ENCODE data around the gene KCNK3.

KCNK3 gene

DNA sequence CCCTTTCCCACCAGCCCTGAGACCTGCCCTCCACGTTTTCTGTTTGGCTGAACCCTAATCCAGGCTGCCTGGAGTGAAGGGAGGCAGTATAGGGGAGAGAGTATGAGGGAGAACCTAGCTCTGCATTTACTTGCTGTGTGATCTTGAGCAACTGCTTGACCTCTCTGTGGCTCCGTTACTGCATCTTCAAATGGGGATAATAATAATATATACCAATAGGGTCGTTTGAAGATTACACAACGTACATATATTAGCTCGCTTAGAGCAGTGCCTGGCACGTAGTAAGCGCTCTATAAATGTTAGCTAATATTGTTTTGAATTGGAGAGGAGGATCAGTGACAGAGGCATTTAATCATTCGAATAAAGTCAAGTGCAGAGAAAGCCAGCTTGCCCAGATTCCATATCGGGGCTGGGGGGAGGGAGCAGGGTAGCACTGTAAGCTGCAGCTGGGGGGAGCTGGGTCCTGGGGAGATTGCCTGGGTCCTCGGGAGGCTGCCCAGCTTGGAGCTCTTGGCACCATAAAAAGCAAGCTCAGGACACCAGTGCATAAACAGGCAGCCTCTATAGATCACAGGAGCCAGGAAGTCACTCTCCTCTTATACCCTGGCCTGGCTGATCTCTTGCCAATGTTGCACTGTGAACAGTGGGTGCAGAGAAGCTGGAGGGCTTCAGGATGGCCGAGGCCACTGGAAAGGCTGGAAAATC lies 19.1 kb downstream of the KCNK3 start:
- DNase-seq (ENCODE audit: low read depth in 2 of 2, low spot score in 1 of 2), result no peak

DNA sequence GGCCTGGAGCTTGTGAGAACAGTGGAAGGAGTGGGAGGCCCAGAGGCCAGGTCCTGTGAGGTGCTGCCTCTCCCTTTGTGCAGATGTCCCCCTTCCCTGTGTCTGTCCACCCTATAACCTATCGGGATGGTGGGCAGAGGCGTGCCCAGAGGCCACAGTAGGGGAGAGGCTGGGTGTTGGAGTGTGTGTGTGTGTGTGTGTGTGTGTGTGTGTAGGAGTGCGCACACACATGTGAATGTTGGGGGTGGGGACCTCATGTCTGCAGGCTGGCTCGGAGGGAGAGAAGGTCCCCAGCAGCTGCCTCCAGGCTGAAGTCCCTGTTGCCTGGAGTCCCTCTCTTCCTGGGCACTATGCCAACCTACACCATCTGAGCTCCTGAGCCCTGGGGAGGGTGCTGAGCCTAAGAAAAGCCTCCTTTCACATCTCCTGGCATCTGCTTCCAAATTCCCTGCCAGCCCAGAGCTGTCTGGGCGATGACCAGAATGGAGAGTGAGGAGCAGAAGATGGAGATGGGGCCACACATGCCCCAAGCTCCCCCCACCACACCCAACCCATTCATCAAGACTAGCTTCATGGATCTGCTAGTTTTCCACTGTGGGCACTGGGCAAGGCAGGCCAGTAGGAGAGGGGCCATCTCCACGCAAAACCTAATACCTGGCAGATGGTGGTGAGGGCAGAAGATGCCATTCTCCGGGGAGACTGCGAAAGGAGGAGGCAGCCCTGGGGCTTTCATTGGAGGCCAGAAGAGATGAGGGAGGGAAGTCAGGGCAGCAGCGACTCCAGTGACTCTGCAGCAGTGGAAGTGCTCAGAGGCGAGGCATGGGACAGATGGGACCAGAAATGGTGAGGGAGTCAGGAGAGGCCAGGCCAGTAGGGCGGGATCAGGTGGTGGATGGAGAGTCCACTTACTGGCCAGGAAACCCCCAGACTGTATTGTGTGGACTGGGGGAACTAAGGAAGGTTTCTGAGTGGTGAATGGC lies 20.3 kb downstream of the KCNK3 start:
- DNase-seq (ENCODE audit: low read depth in 2 of 2, low spot score in 1 of 2), result no peak

DNA sequence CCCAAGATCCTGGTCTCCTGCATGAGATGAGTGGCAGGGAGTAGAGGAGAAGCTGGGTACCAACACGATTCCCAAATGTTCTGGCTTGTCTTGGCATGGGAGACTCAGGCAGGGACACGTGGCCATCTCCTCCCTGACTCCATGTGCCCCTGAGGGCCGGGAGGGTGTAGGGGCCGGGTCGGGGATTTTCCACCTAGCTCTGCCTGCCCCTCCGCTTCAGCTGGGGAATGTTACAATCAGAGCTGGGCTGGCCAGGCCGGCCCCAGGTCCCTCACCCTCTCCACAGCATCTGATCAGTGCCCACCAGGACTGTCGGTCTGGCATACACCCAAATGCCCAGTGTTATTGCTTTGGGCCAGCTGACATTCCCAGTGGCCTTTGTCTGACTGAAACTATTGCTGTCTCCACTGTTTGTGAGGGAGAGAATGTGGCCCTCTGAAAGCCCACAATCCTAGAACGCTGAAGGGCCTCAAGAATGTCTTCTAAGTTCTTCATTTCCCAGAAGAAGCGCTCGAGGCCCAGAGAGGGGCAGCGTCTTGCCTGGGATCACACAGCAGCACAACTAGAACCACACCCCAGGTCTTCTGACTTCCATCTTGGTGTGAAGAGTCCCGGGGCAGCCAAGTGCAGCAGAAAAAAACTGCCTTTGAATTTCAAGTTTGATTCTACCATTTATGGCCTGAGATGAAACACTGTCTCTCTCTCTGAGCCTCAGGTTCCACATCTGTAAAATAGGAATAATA lies 23.2 kb downstream of the KCNK3 start:
- no peak for DNase-seq (ENCODE audit: low read depth in 2 of 2, low spot score in 1 of 2)

DNA sequence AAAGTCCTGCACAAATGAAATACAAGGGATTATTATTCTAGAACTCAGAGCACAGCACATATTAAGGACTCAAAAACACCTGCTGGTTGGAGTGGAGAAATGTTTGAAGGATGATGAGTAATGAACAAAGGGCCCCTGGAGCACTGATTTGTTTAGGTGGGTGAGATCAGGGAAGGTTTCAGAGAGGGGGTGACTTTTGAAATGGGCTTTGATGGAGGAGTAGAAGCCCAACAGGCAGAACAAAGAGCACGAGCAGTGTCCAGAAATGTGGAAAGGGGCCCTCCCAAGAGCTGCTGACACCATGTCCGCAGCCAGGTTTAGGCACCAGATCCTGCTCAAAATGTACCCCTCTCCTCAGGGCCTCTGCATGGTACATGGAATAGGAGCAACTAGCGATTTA lies 23.8 kb downstream of the KCNK3 start:
- DNase-seq (ENCODE audit: low read depth in 2 of 2, low spot score in 1 of 2), result no peak

DNA sequence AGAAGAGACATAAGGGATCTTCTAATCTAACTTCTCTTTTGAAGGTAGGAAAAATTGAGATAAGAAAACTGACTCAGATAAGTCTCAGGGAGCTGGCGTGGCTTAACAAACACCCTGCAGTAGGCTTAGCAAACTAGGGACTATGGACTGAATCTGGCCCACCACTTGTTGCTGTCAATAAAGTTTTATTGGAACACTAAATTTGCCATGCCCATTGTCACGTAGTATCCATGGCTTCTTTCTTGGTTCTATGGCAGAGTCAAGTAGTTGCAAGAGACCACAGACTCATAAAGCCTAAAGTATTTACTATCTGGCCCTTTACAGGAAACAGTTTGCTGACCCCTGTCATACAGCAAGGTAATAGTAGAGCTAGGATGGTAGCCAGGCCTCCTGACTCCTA lies 24.2 kb downstream of the KCNK3 start:
- DNase-seq (ENCODE audit: low read depth in 2 of 2, low spot score in 1 of 2), result no peak

DNA sequence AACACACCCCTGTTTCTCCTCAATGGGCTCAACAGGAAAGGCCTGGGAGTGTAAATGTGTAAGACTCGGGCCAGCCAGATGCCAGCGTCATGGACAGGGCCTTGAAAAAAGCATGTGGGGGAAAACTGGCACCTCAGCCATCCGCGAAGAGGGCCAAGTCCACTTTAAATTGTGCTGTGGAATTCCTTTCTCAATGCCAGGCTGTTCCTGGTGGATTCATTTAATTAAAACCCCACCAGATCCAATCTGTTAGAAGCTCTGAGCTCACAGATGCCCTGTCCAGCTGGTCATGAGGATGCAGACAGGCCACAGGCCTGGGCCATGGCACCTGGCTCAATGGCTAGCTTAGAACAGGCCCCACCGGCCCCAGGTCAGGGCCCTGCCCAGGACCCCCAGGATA lies 24.8 kb downstream of the KCNK3 start:
- DNase-seq (ENCODE audit: low read depth in 2 of 2, low spot score in 1 of 2), result no peak

DNA sequence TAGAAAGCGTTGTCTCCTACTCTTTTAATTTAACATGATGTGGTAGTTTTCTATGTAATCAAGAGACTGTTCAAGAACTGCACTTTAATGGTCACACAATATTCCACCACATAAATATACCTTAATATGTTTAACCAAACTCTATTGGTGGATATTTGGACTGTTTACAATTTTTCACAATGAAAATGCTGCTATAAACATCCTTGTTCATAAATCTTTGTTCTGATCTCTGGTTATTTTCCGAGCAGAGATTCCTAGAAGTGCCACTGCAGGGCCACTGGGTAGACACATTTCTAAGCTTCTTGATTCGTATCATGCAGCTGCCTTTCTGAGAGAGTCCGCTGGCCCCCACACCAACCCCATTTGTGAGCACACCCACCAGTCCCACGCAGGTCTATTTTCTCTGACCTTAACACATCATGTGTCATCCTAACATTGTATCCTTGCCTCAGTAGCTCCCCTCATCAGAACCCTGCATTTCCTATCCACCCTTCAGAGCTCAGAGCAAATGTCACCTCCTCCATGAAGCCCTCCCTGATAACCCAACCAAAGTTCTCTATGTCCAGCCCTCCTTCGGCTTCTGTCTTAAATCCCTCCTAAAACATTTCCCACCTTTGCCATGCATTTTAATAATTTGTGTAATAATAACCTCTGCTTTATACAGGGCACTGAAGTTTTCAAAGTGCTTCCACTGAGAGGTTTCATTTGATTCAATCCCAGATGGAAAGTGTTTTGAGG lies 26.6 kb downstream of the KCNK3 start:
- DNase-seq (ENCODE audit: low read depth in 2 of 2, low spot score in 1 of 2), result no peak

DNA sequence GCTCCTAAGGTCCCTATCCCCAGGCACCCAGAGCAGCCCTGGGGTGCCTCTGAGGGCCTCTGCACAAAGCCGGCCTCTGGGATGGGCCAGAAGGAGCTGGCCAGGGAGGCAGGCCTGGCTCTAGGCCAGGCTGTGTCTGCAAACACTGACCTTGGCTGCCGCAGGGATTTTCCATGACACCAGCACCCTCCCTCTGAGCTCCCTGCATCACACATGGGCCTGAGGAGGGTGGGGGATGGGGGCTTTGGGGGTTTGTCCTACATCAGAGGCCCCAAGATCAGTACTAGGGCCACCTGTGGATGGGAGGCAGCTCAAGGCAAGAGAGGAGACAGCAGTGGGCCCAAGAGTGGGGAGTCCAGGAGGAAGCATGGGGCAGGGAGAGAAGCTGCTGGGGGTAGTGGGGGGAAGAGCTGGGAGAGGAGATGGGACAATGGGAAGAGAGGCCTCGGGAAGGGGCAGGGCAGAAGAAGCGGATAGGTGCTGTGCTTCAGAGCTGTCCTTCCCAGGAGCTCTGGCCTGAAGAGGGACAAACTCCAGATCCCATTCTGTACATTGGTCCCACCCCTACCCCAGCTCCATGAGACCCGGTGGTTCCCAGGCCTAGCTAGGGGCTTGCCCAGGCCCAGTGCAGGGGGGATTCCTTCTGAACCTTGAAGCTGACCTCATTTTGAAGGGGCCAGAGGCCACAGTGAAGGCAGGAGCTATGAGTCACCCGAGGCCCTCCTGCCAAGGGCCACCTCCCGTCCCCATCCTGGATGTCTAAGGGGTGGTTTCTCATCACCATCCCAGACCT lies 28.0 kb downstream of the KCNK3 start:
- no peak for DNase-seq (ENCODE audit: low read depth in 2 of 2, low spot score in 1 of 2)

DNA sequence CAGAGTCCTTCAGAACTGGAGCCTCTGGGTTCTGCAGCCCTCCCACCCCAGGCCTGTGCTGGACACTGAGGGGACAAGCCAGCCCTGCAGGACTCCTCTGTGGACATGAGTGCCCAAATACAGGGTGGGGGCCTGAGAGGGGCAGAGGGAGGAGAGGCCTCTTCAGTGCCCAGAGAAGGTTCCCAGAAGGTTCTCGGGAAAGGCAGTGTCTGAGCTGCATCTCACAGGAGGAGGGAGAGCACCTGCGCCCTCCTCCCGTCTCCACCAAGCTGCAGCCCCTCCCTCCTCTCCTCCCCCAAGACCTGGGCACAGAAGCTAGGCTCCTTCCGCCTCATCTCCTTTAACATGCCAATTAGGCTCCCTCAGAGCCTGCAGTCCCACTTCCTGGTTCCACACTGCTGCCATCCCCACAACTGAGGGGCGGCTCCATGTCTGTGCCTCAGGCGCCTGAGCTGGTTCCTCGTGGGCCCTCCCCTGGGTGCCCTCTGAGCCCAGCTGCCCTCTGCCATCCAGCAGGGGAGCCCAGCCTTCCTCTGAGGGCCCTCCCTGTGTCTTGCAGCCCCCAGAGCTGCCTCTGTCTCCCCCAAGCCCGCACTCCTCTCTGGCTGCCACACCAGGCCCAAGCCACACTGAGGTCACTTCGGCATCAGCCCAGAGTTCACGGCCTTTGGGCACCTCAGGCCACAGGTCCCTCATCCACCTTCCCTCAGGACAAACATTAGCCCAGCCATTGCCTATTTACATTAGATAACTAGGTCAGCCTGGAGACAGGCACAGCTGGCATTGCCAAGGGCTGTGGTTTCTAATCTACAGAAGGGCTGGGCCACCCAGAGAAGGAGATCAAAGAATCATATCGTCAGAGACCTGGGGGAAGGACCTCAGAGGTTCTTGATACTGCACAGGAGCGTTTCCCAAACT lies 28.9 kb downstream of the KCNK3 start:
- no peak for DNase-seq (ENCODE audit: low read depth in 2 of 2, low spot score in 1 of 2)

DNA sequence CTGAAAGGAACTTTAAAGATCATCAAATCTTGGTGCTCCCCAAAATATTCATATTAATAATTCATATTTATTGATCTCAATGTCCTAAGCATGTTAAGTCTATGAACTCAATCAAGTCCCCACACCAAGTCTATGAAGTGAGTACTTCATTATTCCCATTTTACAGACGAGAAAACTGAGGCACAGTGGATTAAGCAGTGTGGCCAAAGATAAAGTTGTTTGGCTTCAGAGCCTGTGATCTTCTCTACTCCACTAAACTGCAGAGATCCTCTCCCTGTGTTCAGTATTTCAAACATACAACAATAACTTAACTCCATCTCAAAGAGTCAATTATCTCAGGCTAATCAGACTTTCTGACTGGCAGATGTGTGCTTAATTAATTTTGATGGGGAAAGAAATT lies 29.8 kb downstream of the KCNK3 start:
- DNase-seq (ENCODE audit: low read depth in 2 of 2, low spot score in 1 of 2), result no peak

DNA sequence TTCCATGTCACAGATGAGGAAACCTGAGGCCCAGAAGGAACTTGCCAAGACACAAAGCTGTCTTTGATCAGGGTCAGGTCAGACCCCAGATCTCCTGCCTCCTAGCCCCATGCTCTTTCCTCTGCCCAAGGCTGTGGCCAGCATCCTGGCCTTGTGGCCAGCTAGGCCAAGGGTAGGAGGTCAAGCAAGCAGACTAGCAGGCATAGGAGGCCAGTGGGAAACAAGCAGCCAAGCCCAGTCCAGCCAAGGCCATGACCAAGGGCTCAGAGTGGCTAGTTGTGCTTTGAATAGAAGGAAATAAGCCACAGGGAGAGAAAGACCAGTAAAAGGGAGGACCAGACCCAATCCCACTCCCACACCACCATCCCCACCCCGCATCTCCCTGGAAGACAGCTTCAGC lies 30.4 kb downstream of the KCNK3 start:
- no peak for DNase-seq (ENCODE audit: low read depth in 2 of 2, low spot score in 1 of 2)

DNA sequence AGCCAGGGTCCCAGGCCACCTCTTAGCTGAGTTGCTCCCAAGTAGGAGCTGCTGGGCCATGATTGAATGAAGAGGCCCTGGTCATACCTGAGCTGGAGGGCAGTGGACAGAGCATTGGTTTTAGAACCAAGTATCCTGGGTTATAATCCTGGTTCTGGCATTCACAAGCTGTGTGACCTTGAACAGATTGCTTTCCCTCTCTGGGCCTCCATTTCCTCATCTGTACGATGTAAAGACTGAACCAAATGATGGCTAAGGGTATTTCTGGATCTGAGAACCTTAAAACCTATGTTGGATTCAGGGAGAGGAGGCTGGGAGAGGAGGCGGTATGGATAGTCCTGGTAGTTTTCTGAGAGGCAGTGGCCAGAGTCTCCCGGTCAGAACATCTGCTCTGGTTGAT lies 31.0 kb downstream of the KCNK3 start:
- no peak for DNase-seq (ENCODE audit: low read depth in 2 of 2, low spot score in 1 of 2)

DNA sequence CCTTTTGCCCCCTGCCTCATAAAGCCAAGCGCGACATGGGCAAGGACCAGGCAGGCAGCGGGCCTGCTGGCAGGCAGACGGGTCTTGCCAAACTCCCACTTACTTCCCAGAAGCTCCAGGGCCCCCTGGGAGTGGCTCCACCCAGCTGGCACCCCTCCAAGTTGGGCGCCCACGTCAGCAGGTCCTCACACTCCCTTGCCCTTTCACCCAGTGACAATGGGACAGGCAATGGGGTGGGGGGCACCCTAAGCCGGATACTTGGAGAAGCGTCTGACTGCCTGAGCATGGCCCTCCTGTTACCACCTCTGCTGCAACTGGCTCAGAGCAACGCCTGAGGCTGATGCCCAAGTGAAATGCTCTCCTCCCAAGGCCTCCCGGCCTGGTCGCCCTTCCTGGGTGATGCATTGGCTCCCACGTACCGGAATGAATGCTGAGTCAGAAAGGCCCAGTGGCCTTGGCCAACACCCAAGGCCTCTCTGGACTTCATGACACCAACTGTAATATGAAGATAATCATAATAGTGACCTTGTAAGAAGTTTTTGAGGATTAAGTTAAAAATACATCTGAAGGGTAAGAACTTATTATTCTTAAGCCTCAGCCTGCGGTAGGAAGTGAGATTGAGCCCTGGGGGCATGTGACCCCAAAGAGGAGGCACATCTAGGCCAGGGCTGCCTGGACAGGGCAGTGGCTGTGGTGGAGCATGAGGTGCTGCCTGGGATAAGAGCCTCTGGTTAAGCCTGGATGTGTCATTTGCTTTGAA lies 31.6 kb downstream of the KCNK3 start:
- no peak for DNase-seq (ENCODE audit: low read depth in 2 of 2, low spot score in 1 of 2)

DNA sequence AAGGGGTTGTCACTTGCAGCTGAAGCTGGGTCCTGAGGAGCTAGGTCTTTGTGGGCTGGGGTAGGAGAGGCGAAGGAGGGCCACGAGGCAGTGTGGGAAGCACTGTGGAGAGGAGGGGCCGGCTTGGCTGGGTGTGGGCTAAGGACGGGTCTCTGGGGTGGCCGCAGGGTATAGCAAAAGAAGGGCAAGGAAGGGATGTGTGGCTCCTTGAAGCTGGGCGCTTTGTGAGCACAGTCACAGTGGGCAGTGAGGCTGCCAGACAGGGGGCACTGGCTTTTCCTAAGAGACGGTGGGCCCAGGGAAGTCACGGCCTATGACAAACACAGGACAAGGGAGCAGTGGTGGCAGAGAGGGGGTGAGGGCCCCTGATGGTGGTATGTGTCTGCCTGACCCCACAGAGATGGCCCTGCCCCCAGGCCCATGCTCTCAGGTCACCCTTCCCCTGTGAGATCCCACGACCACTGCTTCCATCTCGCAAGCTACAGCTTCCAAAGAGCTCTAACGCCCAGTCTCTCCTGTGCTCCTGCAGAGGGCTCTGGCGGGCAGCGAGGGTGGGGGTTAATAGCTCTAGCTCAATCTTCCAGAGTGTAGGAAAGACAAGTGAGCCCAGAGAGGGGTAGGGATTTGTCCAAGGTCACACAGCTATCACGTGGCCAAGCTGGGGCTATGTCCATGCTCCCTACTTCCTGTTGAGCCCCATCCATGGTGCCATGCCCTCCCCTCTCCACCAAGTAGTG lies 32.4 kb downstream of the KCNK3 start:
- DNase-seq (ENCODE audit: low read depth in 2 of 2, low spot score in 1 of 2), result no peak

DNA sequence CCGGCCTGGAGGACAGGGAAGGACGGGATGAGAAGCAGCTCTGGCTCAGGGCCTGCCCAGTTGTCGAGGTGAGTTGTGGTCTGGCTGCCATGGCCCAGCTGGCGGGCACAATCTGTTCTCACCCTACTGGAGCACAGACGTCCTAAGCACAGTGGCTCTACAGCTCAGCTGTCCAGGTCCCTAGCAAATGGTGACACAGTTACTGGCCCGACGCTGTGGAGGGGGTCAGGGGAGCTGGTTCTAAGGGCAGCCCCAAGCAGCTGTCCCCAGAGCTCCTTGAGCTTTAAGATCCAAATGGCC lies 32.9 kb downstream of the KCNK3 start:
- no peak for DNase-seq (ENCODE audit: low read depth in 2 of 2, low spot score in 1 of 2)

DNA sequence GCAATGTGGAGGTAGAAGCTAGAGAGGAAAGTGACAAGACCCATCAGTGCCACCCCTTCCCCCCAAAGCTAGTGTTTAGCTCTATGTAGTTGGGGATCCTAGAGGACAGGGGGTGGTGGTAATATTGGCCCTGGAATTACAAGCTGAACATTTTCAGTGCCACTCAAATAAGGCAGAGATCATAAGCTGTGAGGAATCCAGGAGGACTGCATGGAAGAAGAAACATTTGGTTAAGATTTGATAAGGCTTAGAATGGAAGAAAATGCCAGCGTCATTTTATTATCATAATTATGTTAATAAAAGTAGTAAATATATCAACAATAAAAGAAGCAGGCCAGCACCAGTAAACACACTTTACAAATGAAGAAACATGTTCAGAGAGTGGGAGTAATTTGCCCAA lies 33.7 kb downstream of the KCNK3 start:
- no peak for DNase-seq (ENCODE audit: low read depth in 2 of 2, low spot score in 1 of 2)

DNA sequence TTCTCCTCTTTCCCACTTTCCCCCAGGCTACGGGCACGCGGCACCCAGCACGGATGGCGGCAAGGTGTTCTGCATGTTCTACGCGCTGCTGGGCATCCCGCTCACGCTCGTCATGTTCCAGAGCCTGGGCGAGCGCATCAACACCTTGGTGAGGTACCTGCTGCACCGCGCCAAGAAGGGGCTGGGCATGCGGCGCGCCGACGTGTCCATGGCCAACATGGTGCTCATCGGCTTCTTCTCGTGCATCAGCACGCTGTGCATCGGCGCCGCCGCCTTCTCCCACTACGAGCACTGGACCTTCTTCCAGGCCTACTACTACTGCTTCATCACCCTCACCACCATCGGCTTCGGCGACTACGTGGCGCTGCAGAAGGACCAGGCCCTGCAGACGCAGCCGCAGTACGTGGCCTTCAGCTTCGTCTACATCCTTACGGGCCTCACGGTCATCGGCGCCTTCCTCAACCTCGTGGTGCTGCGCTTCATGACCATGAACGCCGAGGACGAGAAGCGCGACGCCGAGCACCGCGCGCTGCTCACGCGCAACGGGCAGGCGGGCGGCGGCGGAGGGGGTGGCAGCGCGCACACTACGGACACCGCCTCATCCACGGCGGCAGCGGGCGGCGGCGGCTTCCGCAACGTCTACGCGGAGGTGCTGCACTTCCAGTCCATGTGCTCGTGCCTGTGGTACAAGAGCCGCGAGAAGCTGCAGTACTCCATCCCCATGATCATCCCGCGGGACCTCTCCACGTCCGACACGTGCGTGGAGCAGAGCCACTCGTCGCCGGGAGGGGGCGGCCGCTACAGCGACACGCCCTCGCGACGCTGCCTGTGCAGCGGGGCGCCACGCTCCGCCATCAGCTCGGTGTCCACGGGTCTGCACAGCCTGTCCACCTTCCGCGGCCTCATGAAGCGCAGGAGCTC lies 35.4 kb downstream of the KCNK3 start:
- DNase-seq (ENCODE audit: low read depth in 2 of 2, low spot score in 1 of 2), result no peak

Measured in stimulated activated CD8-positive, alpha-beta memory T cell treated with anti-CD3 and anti-CD28 coated beads, Interleukin-4, amount 100 ng/mL, for 1 hour (primary cell).